ENCODE results near the gene LRRK2.

DNA sequence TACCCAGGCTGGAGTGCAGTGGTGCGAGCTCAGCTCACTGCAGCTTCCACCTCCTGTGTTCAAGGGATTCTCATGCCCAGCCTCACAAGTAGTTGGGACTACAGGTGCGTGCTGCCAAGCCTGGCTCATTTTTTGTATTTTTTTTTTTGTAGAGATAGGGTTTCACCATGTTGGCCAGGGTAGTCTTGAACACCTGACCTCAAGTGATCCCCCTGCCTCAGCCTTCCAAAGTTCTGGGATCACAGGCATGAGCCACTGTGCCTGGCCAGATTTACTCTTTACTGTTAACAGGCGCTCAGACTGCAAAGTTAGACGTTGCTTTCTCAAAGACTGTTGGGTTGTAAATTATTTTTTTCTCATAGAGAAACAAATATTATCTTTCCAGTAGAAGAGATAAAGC, 46.1 kb upstream of the LRRK2 start:
- TF ChIP-seq, protein P1, sequence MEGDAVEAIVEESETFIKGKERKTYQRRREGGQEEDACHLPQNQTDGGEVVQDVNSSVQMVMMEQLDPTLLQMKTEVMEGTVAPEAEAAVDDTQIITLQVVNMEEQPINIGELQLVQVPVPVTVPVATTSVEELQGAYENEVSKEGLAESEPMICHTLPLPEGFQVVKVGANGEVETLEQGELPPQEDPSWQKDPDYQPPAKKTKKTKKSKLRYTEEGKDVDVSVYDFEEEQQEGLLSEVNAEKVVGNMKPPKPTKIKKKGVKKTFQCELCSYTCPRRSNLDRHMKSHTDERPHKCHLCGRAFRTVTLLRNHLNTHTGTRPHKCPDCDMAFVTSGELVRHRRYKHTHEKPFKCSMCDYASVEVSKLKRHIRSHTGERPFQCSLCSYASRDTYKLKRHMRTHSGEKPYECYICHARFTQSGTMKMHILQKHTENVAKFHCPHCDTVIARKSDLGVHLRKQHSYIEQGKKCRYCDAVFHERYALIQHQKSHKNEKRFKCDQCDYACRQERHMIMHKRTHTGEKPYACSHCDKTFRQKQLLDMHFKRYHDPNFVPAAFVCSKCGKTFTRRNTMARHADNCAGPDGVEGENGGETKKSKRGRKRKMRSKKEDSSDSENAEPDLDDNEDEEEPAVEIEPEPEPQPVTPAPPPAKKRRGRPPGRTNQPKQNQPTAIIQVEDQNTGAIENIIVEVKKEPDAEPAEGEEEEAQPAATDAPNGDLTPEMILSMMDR (IDR thresholded peaks at IDR 0.05; ENCODE audit: borderline replicate concordance, extremely low read depth, low read length, poor library complexity, severe bottlenecking): no peak
- TF ChIP-seq EZH2 (IDR thresholded peaks at IDR 0.05; ENCODE audit: borderline replicate concordance, low read depth, low read length, severe bottlenecking): no peak
